DND-41 (cell line): ENCODE measurements around the gene STAB2.

Experiments used
- ATAC-seq: fragments of 200-7000 bp; cut with Tn5 transposase; 3 replicates; pipeline ENCODE4 v1.9.1; 2021; ENCODE audit warnings: low read depth; ENCODE audit not compliant: insufficient read depth
- DNase-seq: peaks from one replicate; pipeline ENCODE4 v3.0.0-alpha.2; 2020
- H2AFZ ChIP-seq: 2 replicates; pipeline ENCODE4 v1.6.0; 2012; ENCODE audit warnings: low read depth, low read length
- H3K27ac ChIP-seq: 2 replicates; pipeline ENCODE4 v1.5.1; 2012; ENCODE audit warnings: low read length, inconsistent platforms
- H3K27me3 ChIP-seq: fragments of 200-600 bp; sonication (generic); 2 replicates; pipeline ENCODE4 v1.6.0; 2012; ENCODE audit warnings: low read length, mild to moderate bottlenecking, inconsistent platforms; ENCODE audit not compliant: insufficient read depth, poor library complexity
- H3K36me3 ChIP-seq: 2 replicates; pipeline ENCODE4 v1.5.1; 2012; ENCODE audit warnings: low read length, inconsistent platforms; ENCODE audit not compliant: insufficient read depth
- H3K4me1 ChIP-seq: 2 replicates; pipeline ENCODE4 v1.5.1; 2012; ENCODE audit warnings: mild to moderate bottlenecking, low read length; ENCODE audit not compliant: insufficient read depth
- H3K4me2 ChIP-seq: 2 replicates; pipeline ENCODE4 v1.6.0; 2012; ENCODE audit warnings: mild to moderate bottlenecking, moderate library complexity, low read length, inconsistent platforms; ENCODE audit not compliant: insufficient read depth
- H3K4me3 ChIP-seq, 2 experiments: fragments of 200-600 bp in 1 of 2; shearing (Covaris generic) in 1 of 2; 2 replicates each; pipeline ENCODE4 v1.5.1; 2012 to 2016; ENCODE audit warnings: inconsistent platforms in 2 of 2, low read length in 2 of 2, mild to moderate bottlenecking in 2 of 2, low read depth in 1 of 2, moderate library complexity in 1 of 2
- H3K79me2 ChIP-seq: 2 replicates; pipeline ENCODE4 v1.6.0; 2012; ENCODE audit warnings: low read length, inconsistent platforms; ENCODE audit not compliant: insufficient read depth
- H3K9ac ChIP-seq: 2 replicates; pipeline ENCODE4 v1.6.0; 2012; ENCODE audit warnings: low read depth, mild to moderate bottlenecking, inconsistent platforms, low read length, moderate library complexity
- H3K9me3 ChIP-seq: 2 replicates; pipeline ENCODE4 v1.5.1; 2012; ENCODE audit warnings: low read length, moderate library complexity, mild to moderate bottlenecking, inconsistent platforms; ENCODE audit not compliant: insufficient read depth, severe bottlenecking
- H4K20me1 ChIP-seq: 2 replicates; pipeline ENCODE4 v1.6.0; 2012; ENCODE audit warnings: low read length; ENCODE audit not compliant: insufficient read depth
- CTCF ChIP-seq: IDR thresholded peaks from 2 replicates; pipeline ENCODE4 v1.5.1; 2012; ENCODE audit warnings: borderline replicate concordance, low read length, moderate library complexity, mild to moderate bottlenecking; ENCODE audit not compliant: poor library complexity, severe bottlenecking; ENCODE audit errors: extremely low read depth
- EZH2 ChIP-seq: IDR thresholded peaks from 3 replicates; pipeline ENCODE4 v1.6.1; 2012; ENCODE audit warnings: borderline replicate concordance, low read depth, mild to moderate bottlenecking, moderate library complexity, low read length, inconsistent platforms; ENCODE audit not compliant: severe bottlenecking

STAB2 gene

GRCh38 chr12:103578926-103579325 lies 8.1 kb upstream of the STAB2 start:
- H4K20me1 ChIP-seq, result no peaks in the 10 kb centered on the region
- DNase-seq, result no peak
- no peak for TF ChIP-seq EZH2
- no peak for TF ChIP-seq CTCF
- no peaks in the 10 kb centered on the region for H3K36me3 ChIP-seq
- H2AFZ ChIP-seq, result no peak overlapping the region
- H3K4me1 ChIP-seq, result no peaks in the 10 kb centered on the region
- H3K9ac ChIP-seq, result no peak overlapping the region
- H3K27me3 ChIP-seq, result peaks cover 9% of the 10 kb centered on the region
- H3K4me2 ChIP-seq, result no peak overlapping the region
- H3K27ac ChIP-seq, result no peak overlapping the region
- no peak for ATAC-seq
- no peaks in the 10 kb centered on the region for H3K9me3 ChIP-seq
- H3K4me3 ChIP-seq, result no peak overlapping the region
- no peaks in the 10 kb centered on the region for H3K79me2 ChIP-seq

- peaks cover 9% of the 10 kb centered on the region for H3K27me3 ChIP-seq
- no peaks in the 10 kb centered on the region for H3K79me2 ChIP-seq
- DNase-seq, result no peak
- no peaks in the 10 kb centered on the region for H3K36me3 ChIP-seq
- no peaks in the 10 kb centered on the region for H3K4me1 ChIP-seq
- ATAC-seq, result no peak
- no peak overlapping the region for H3K4me2 ChIP-seq
- no peak overlapping the region for H3K4me3 ChIP-seq
- H3K9ac ChIP-seq, result no peak overlapping the region
- no peak overlapping the region for H3K27ac ChIP-seq
- H4K20me1 ChIP-seq, result no peaks in the 10 kb centered on the region
- no peak overlapping the region for H2AFZ ChIP-seq
- no peaks in the 10 kb centered on the region for H3K9me3 ChIP-seq
- no peak for TF ChIP-seq CTCF
- no peak for TF ChIP-seq EZH2
Observed at GRCh38 chr12:103580026-103580425, 7.0 kb upstream of the STAB2 start.

GRCh38 chr12:103583008-103583407 lies 4.1 kb upstream of the STAB2 start:
- Histone ChIP-seq H3K79me2 (no peaks in the 10 kb centered on the region), H3K27ac (no peak overlapping the region), H4K20me1 (no peaks in the 10 kb centered on the region), H3K36me3 (no peaks in the 10 kb centered on the region), H3K4me3 (no peak overlapping the region), H3K9me3 (no peaks in the 10 kb centered on the region), H3K4me2 (no peak overlapping the region), H2AFZ (no peak overlapping the region), H3K9ac (no peak overlapping the region), H3K4me1 (no peaks in the 10 kb centered on the region), H3K27me3 (peaks cover 9% of the 10 kb centered on the region)
- ATAC-seq, result no peak
- DNase-seq, result no peak
- no peak for TF ChIP-seq EZH2
- TF ChIP-seq CTCF, result no peak

GRCh38 chr12:103586132-103586531 lies 941 bp upstream of the STAB2 start:
- Histone ChIP-seq H3K36me3 (no peaks in the 10 kb centered on the region), H2AFZ (no peak overlapping the region), H3K27ac (no peak overlapping the region), H3K27me3 (no peaks in the 10 kb centered on the region), H3K9me3 (no peaks in the 10 kb centered on the region), H3K79me2 (no peaks in the 10 kb centered on the region), H4K20me1 (no peaks in the 10 kb centered on the region), H3K4me3 (no peak overlapping the region), H3K4me2 (no peak overlapping the region), H3K9ac (no peak overlapping the region), H3K4me1 (no peaks in the 10 kb centered on the region)
- no peak for TF ChIP-seq EZH2
- no peak for TF ChIP-seq CTCF
- DNase-seq, result no peak
- no peak for ATAC-seq
